Thoracic aorta (tissue), 2 donors: ENCODE measurements around the gene CEPT1. TPM values are rescaled to one million over a fixed set of nuclear protein-coding genes. Genes with fewer than 3 reads are reported as not detected.

ENCODE experiments used
- ATAC-seq: fragments of 150-250 bp; one replicate; pipeline ENCODE4 v1.8.0; 2017; ENCODE audit warnings: low read depth; ENCODE audit not compliant: insufficient number of reproducible peaks, low FRiP score
- DNase-seq: peaks from one replicate; pipeline ENCODE4 v3.0.0-alpha.2; 2020; ENCODE audit warnings: low spot score
- H3K27ac ChIP-seq, 2 donors: fragments of 200-600 bp; sonication (generic); 1 replicate in 1 of 2; 2 replicates in 1 of 2; pipeline ENCODE4 v1.5.1; 2016; ENCODE audit warnings: mild to moderate bottlenecking in 2 of 2, moderate library complexity in 2 of 2
- H3K27me3 ChIP-seq: fragments of 200-600 bp; sonication (generic); replicated peaks from 2 replicates; pipeline ENCODE4 v1.6.0; 2016; ENCODE audit warnings: mild to moderate bottlenecking; ENCODE audit not compliant: insufficient read depth
- H3K36me3 ChIP-seq: fragments of 200-600 bp; sonication (generic); one replicate; pipeline ENCODE4 v1.5.1; 2016
- H3K4me1 ChIP-seq, 2 donors: fragments of 200-600 bp; sonication (generic); 1 replicate in 1 of 2; 2 replicates in 1 of 2; pipeline versions ENCODE4 v1.5.1 to v1.6.0; 2016; ENCODE audit warnings: low read depth in 2 of 2, mild to moderate bottlenecking in 1 of 2; ENCODE audit not compliant: control insufficient read depth in 1 of 2
- H3K4me3 ChIP-seq: fragments of 200-600 bp; sonication (generic); 2 replicates; pipeline ENCODE4 v1.5.1; 2016; ENCODE audit warnings: mild to moderate bottlenecking
- H3K9me3 ChIP-seq: fragments of 200-600 bp; sonication (generic); 2 replicates; pipeline ENCODE4 v1.5.1; 2016
- CTCF ChIP-seq: fragments of 200-600 bp; sonication (generic); IDR thresholded peaks from one replicate; pipeline ENCODE4 v1.5.1; 2019; ENCODE audit warnings: antibody characterized with exemption
- total RNA-seq, 2 donors: library from RNA; depleted of rRNA; stranded (reverse); fragments of >200 nt; gene quantifications; one replicate each; pipeline versions ENCODE4 v1.1.0 to v1.2.3, GENCODE V29; 2016

The CEPT1 gene
- total RNA-seq, 2 donors from 2014 or later, result 31.0 to 33.5 TPM

DNA sequence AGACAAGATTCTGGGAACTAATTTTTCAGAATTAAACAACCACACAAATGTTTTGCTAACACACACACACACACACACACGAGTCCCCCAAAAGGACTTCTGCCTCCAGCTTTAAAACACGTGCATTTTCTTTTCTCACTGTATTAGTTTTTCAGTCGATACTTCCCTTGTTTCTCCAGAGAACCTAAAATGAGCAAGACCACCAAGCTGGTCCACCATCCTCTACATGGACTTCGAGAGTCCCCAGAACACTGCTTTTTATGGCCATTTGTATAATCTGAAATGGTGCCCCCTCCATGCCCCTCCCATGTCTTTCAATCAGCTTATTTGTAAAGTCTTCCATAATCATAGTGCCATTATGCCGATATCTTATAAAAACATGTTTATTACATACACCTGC is 76.7 kb downstream of the CEPT1 start:
- DNase-seq, result no peak
- H3K27ac ChIP-seq, result no peak overlapping the region
- no peak for ATAC-seq

DNA sequence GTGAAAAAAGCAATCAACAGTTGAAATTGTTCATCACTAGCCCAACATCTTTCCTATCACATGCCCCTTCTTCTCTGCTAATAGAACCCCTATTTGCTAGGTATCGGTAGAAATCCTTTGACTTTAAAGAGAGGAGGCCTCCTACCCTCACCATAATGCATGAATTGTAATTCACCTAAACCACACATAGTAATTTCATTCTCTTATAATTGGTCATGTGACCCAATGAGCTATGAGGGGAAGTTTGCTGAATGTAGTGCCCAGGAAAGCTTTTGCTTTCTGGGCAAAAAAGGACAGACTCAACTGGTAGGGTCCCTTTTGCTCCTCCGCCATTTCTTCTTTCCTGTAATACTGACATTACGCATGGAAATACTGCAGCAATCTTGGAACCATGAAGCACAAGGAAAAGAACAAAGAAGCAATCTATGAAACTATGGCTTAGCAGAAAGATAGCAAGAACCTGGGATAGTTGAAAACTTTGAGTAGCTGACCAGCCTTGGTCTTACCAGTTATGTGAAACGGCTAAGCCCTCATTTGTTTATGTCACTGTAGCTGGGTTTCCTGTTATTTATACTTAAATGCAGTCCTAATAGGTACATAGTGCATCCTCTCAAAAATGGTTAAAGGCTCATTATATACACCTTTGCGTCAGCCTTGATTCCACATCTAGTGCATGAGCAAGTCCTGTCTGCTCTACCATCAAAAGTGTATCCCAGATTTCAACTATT is 77.3 kb downstream of the CEPT1 start:
- H3K27me3 ChIP-seq, result no peaks in the 10 kb centered on the region
- DNase-seq (no peak), ATAC-seq (no peak)
- no peak for TF ChIP-seq CTCF
- no peak overlapping the region for H3K4me3 ChIP-seq
- no peaks in the 10 kb centered on the region for H3K9me3 ChIP-seq
- no peaks in the 10 kb centered on the region for H3K36me3 ChIP-seq
- H3K4me1 ChIP-seq, result peaks cover 1 to 2% of the 10 kb centered on the region in 2 donors
- no peak overlapping the region for H3K27ac ChIP-seq

More for the DNA sequence above, 76.7 kb downstream of the CEPT1 start:
- no peaks in the 10 kb centered on the region for H3K27me3 ChIP-seq
- H3K4me1 ChIP-seq, result no peaks in the 10 kb centered on the region
- no peak overlapping the region for H3K4me3 ChIP-seq
- H3K9me3 ChIP-seq, result no peaks in the 10 kb centered on the region
- H3K36me3 ChIP-seq, result no peaks in the 10 kb centered on the region
- TF ChIP-seq CTCF, result no peak

DNA sequence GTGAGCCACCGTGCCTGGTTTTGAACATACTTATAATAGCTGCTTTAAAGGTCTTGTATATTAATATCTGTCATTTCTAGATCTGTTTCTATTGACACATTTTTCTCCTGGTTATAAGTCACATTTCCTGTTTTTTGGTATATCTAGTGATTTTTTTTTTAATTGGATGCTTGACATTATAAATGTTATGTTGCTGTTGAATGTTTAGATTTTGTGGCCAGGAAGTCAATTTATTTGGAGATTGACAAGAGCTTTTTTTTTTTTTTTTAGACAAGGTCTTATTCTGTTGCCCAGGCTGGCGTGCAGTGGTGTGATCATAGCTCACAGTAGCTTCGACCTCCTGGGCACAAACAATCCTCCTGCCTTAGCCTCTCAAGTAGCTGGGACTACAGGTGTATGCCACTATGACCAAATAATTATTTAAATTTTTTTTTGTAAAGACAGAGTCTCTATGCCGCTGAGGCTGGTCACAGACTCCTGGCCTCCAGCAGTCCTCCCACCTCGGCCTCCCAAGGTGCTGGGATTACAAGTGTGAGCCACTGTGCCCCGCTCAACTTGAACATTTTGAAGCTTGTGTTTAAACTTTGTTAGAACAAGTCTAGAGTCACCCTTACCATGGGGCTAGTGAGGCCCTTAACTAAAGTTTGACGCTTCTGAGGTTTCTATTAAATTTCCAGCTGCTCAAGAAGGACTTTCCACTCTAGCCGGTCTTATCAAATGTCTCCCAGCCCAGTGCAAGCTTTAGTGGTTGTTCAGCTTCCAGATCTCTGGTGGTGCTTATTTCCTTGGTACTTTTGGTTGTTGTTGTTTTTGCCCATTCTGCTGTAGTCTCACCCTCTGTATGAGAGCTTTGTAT is 78.9 kb downstream of the CEPT1 start:
- Histone ChIP-seq H3K36me3 (no peaks in the 10 kb centered on the region), H3K4me1 (peaks cover 6 to 9% of the 10 kb centered on the region in 2 donors), H3K9me3 (no peaks in the 10 kb centered on the region), H3K27me3 (no peaks in the 10 kb centered on the region), H3K4me3 (no peak overlapping the region), H3K27ac (no peak overlapping the region)
- TF ChIP-seq CTCF, result no peak
- DNase-seq (no peak), ATAC-seq (no peak)

- no peak for ATAC-seq
- peaks cover 6 to 9% of the 10 kb centered on the region in 2 donors for H3K4me1 ChIP-seq
- H3K27me3 ChIP-seq, result no peaks in the 10 kb centered on the region
- H3K9me3 ChIP-seq, result no peaks in the 10 kb centered on the region
- TF ChIP-seq CTCF, result no peak
- H3K36me3 ChIP-seq, result no peaks in the 10 kb centered on the region
- DNase-seq, result no peak
- no peak overlapping the region for H3K4me3 ChIP-seq
- no peak overlapping the region for H3K27ac ChIP-seq
Measured at GRCh38 chr1:111219557-111220286, 79.7 kb downstream of the CEPT1 start.
